ENCODE results near the gene SMIM12. TPM values are rescaled to one million over a fixed set of nuclear protein-coding genes. Genes with fewer than 3 reads are reported as not detected.
"Not testable (repeated sequence)": the region's sequence is repeated elsewhere in the genome, so short reads cannot be mapped to it uniquely, and the experiment has no call there.

SMIM12 gene
- polyA plus RNA-seq, 1 donor from 2014 or later, result 42.6 TPM

- H4K20me1 ChIP-seq (ENCODE audit: insufficient read depth), result no peaks in the 10 kb centered on the region
- no peak overlapping the region for H3K4me3 ChIP-seq (ENCODE audit: low read length)
- no peak overlapping the region for H3K4me2 ChIP-seq (ENCODE audit: low read length)
- no peak overlapping the region for H2AFZ ChIP-seq (ENCODE audit: low read depth, low read length)
- H3K27ac ChIP-seq (ENCODE audit: low read length), result no peak overlapping the region
- H3K9me3 ChIP-seq (ENCODE audit: low read length), result no peaks in the 10 kb centered on the region
- H3F3A ChIP-seq (ENCODE audit: insufficient read depth, low read length, poor library complexity, severe bottlenecking), result no peaks in the 10 kb centered on the region
- H3K27me3 ChIP-seq (ENCODE audit: insufficient read depth, low read depth, low read length), result no peaks in the 10 kb centered on the region
- no peaks in the 10 kb centered on the region for H3K79me2 ChIP-seq (replicated peaks; ENCODE audit: insufficient read depth, low read length)
- no peaks in the 10 kb centered on the region for H3K36me3 ChIP-seq (ENCODE audit: insufficient read depth, low read length)
- no peak overlapping the region for H3K9ac ChIP-seq (ENCODE audit: low read length)
- no peaks in the 10 kb centered on the region for H3K9me2 ChIP-seq (ENCODE audit: insufficient read depth, low read length)
- TF ChIP-seq REST (IDR thresholded peaks at IDR 0.05; ENCODE audit: borderline replicate concordance) (no peak), TAF1 (IDR thresholded peaks at IDR 0.05; ENCODE audit: low read depth) (no peak), POLR2AphosphoS5 (IDR thresholded peaks at IDR 0.05) (no peak), SMC3 (conservative IDR thresholded peaks at IDR 0.05; ENCODE audit: poor library complexity) (no peak), EP300 (conservative IDR thresholded peaks at IDR 0.05; ENCODE audit: poor library complexity, severe bottlenecking) (no peak), MXI1 (conservative IDR thresholded peaks at IDR 0.05; ENCODE audit: poor library complexity, severe bottlenecking) (no peak), RAD21 (conservative IDR thresholded peaks at IDR 0.05) (no peak)
- TF ChIP-seq, protein P1, sequence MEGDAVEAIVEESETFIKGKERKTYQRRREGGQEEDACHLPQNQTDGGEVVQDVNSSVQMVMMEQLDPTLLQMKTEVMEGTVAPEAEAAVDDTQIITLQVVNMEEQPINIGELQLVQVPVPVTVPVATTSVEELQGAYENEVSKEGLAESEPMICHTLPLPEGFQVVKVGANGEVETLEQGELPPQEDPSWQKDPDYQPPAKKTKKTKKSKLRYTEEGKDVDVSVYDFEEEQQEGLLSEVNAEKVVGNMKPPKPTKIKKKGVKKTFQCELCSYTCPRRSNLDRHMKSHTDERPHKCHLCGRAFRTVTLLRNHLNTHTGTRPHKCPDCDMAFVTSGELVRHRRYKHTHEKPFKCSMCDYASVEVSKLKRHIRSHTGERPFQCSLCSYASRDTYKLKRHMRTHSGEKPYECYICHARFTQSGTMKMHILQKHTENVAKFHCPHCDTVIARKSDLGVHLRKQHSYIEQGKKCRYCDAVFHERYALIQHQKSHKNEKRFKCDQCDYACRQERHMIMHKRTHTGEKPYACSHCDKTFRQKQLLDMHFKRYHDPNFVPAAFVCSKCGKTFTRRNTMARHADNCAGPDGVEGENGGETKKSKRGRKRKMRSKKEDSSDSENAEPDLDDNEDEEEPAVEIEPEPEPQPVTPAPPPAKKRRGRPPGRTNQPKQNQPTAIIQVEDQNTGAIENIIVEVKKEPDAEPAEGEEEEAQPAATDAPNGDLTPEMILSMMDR (IDR thresholded peaks at IDR 0.05; ENCODE audit: poor library complexity, severe bottlenecking), result no peak
Observed at GRCh38 chr1:34816332-34816731, 43.2 kb downstream of the SMIM12 start.

DNA sequence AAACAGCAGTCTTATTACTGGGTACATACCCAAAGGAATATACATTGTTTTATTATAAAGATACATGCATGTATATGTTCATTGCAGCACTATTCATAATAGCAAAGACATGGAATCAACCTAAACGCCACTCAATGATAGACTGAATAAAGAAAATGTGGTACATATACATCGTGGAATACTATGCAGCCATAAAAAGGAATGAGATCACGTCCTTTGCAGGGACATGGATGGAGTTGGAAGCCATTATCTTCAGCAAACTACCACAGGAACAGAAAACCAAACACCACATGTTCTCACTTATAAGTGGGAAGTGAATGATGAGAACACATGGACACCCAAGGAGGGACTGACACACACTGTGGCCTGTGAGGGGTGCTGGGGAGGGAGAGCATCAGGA lies 48.8 kb downstream of the SMIM12 start:
- not testable (repeated sequence) for H3K9ac ChIP-seq (ENCODE audit: low read length); H3K9me2 ChIP-seq (ENCODE audit: insufficient read depth, low read length); H3K4me2 ChIP-seq (ENCODE audit: low read length); H3K79me2 ChIP-seq (replicated peaks; ENCODE audit: insufficient read depth, low read length); H3F3A ChIP-seq (ENCODE audit: insufficient read depth, low read length, poor library complexity, severe bottlenecking); H3K4me3 ChIP-seq (ENCODE audit: low read length); H3K27me3 ChIP-seq (ENCODE audit: insufficient read depth, low read depth, low read length); H3K9me3 ChIP-seq (ENCODE audit: low read length); H4K20me1 ChIP-seq (ENCODE audit: insufficient read depth); H3K27ac ChIP-seq (ENCODE audit: low read length); H3K36me3 ChIP-seq (ENCODE audit: insufficient read depth, low read length); H2AFZ ChIP-seq (ENCODE audit: low read depth, low read length)

GRCh38 chr1:34808051-34808810 lies 51.3 kb downstream of the SMIM12 start:
- H3K4me2 ChIP-seq (ENCODE audit: low read length), result no peak overlapping the region
- no peak overlapping the region for H3K27ac ChIP-seq (ENCODE audit: low read length)
- no peak overlapping the region for H2AFZ ChIP-seq (ENCODE audit: low read depth, low read length)
- H3F3A ChIP-seq (ENCODE audit: insufficient read depth, low read length, poor library complexity, severe bottlenecking), result no peaks in the 10 kb centered on the region
- H3K4me3 ChIP-seq (ENCODE audit: low read length), result no peak overlapping the region
- H3K9me3 ChIP-seq (ENCODE audit: low read length), result no peaks in the 10 kb centered on the region
- H3K36me3 ChIP-seq (ENCODE audit: insufficient read depth, low read length), result no peaks in the 10 kb centered on the region
- H3K9me2 ChIP-seq (ENCODE audit: insufficient read depth, low read length), result no peaks in the 10 kb centered on the region
- no peaks in the 10 kb centered on the region for H4K20me1 ChIP-seq (ENCODE audit: insufficient read depth)
- TF ChIP-seq RAD21 (conservative IDR thresholded peaks at IDR 0.05), result no peak
- TF ChIP-seq SMC3 (conservative IDR thresholded peaks at IDR 0.05; ENCODE audit: poor library complexity), result no peak
- TF ChIP-seq, protein P1 (IDR thresholded peaks at IDR 0.05; ENCODE audit: poor library complexity, severe bottlenecking), result no peak
- no peak for TF ChIP-seq EZH2 (IDR thresholded peaks at IDR 0.05; ENCODE audit: borderline replicate concordance, insufficient read depth, low read length, poor library complexity, severe bottlenecking)
- TF ChIP-seq TAF1 (IDR thresholded peaks at IDR 0.05; ENCODE audit: low read depth), result no peak
- no peak for TF ChIP-seq MXI1 (conservative IDR thresholded peaks at IDR 0.05; ENCODE audit: poor library complexity, severe bottlenecking)
- TF ChIP-seq REST (IDR thresholded peaks at IDR 0.05; ENCODE audit: borderline replicate concordance), result no peak
- TF ChIP-seq EP300 (conservative IDR thresholded peaks at IDR 0.05; ENCODE audit: poor library complexity, severe bottlenecking), result no peak
- no peak for TF ChIP-seq POLR2AphosphoS5 (IDR thresholded peaks at IDR 0.05)
- no peak overlapping the region for H3K9ac ChIP-seq (ENCODE audit: low read length)
- H3K27me3 ChIP-seq (ENCODE audit: insufficient read depth, low read depth, low read length), result no peaks in the 10 kb centered on the region
- H3K79me2 ChIP-seq (replicated peaks; ENCODE audit: insufficient read depth, low read length), result no peaks in the 10 kb centered on the region

Measured in neural cell (in vitro differentiated cells).